ENCODE measurements around the gene HIF1AN. TPM values are rescaled to one million over a fixed set of nuclear protein-coding genes. Genes with fewer than 3 reads are reported as not detected.

HIF1AN gene
- 4.1 and 5.0 TPM in 2 replicates for total RNA-seq (2014; rRNA removed; shearing (Covaris generic))

DNA sequence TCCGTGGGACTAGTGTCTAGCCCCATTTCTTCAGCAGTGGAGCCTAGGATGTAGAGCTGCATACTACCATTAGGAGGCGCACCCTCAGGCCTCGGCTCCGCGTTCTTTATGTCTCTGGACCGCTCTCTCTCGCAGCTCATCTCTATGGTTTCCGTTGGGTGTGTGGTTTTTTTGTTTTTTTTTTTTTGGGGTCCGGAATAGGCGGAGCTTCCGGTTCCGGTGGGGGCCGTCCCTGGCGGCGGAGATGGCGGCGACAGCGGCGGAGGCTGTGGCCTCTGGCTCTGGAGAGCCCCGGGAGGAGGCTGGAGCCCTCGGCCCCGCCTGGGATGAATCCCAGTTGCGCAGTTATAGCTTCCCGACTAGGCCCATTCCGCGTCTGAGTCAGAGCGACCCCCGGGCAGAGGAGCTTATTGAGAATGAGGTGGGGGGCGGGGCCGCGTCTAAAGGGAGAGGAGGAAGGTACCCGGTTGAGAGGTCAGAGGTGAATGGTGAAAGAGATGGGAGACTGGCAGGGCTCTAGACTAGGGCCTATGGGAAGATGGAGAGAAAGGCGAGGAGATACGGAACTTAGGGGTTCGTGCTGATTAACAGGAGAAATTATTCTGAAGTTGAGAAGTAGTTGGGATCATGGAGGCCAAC is at the start of gene HIF1AN:
Gene HIF1AN, plus strand, starts transcription at position 229 of the 639 bp plus-strand sequence. Its CDS starts 16 bp downstream, at position 245.
- peak; percentile 92 for DNase-seq (ENCODE audit: low read depth)

- no peak for DNase-seq (ENCODE audit: low read depth)
Observed at GRCh38 chr10:100487529-100487928, 48.2 kb upstream of the HIF1AN start.

DNA sequence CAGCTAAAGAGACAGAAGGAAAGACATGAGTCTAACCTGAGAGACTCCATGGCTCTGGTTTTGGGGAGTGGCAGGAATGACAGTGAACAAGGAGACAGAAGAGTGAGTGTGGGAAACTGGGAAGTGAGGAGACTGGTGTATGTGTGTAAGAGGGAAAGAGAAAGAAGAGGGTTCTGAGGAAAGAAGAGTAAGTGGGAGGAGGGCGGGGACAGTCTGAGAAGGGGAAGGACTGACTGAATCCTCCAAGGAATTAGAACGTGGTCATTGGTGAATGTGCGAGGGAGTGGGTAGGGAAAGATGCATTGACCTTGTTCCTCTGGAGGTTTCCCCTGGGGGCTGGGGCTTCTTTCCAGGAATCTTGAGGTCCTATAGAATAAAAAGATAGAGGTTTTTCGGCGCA is 46.3 kb upstream of the HIF1AN start:
- no peak for DNase-seq (ENCODE audit: low read depth)

- no peak for DNase-seq (ENCODE audit: low read depth)
Observed at GRCh38 chr10:100490531-100490930, 45.2 kb upstream of the HIF1AN start.

- DNase-seq (ENCODE audit: low read depth) = no peak
Observed at GRCh38 chr10:100496567-100496966, 39.2 kb upstream of the HIF1AN start.

DNA sequence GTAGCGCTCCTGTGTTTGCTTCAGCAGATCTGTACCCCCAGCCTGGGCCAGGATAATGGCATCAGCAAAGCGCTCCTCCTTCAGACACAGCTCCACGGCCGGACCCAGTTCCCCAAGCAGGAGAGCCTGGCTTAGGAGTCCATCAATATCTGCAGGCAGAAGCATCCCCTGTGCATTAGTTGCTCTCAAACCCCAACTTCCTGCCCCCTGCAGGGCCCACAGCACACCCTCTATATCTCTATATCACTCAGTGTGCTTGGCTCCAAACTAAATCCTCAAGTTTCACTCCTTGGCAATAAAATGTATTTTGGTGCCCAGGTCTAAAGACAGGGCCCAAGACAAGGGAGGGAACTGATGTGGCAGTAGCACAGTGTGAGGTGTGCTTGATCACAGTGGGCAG is 37.7 kb upstream of the HIF1AN start:
- DNase-seq (ENCODE audit: low read depth) = no peak

- DNase-seq (ENCODE audit: low read depth) = no peak
Observed at GRCh38 chr10:100501423-100501822, 34.3 kb upstream of the HIF1AN start.

- no peak for DNase-seq (ENCODE audit: low read depth)
Observed at GRCh38 chr10:100502926-100503494, 32.7 kb upstream of the HIF1AN start.

DNA sequence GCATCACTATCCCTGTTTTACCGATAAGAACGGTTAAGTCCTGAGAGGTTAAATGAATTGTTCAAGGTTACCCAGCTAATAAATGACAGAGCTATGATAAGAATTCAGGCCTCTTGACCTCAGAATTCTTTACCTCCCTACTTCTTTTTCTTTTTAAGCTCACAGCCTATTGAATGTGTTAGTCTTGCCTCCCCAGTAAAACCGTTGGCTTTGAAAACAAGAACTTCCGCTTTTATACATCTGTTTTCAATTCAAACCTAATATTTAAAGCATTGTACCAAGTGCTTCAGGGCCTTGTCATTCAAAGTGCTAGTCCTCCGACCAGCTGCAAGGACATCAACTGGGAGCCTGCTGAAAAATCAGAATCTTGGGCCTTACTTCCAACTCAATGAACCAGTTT is 31.6 kb upstream of the HIF1AN start:
- no peak for DNase-seq (ENCODE audit: low read depth)

GRCh38 chr10:100505164-100505563 is 30.6 kb upstream of the HIF1AN start:
- no peak for DNase-seq (ENCODE audit: low read depth)

DNA sequence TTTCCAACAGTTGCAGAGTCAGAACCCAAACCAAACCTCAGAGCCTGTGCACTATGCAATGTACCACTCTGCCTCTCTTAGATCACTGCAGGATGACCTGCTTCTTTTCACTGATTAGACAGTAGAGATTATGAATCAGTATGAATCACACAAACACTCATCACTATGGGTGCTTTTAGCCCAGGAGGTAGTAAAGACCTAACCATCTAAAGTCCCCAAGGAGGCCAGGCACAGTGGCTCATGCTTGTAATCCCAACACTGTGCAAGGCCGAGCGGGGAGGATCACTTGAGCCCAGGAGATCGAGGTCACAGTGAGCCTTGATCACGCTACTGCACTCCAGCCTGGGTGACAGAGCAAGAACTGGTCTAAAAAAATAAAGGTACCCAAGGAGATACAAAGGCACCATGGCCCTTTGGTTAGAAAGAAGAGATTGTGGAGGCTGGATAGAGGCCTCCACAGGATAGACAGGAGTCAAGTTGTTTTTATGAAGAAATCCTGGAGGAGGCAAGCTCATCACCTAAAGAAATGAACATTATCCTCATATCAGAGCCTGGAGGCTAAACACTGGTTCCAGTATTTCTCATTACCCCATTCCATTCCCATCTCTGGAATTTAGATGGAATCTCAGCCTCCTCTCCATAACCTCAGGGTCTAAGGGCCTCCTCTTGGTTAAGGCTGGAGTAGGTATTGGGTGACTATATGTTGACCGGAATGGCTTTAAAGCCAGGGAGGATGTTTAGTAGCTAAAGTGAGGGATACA is 29.0 kb upstream of the HIF1AN start:
- peak; percentile 58 for DNase-seq (ENCODE audit: low read depth)

DNA sequence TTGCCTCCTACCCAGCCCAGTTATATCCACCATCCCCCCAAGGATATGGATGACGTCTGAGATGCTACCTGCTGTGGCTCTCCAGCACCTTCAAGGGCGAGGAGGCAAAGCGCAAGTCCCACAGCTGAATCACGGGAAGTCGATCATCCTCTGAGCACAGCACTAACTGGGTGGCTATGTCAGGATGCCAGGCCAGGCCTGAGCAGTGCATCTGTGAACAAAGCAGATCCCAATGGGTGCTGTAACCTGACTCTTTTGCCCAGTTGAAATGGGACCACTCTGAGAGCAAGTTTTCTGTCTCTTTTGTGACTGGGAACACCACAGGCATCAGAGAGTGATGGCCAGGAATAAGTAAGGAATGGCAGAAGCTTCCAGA is 28.4 kb upstream of the HIF1AN start:
- DNase-seq (ENCODE audit: low read depth) = no peak

DNA sequence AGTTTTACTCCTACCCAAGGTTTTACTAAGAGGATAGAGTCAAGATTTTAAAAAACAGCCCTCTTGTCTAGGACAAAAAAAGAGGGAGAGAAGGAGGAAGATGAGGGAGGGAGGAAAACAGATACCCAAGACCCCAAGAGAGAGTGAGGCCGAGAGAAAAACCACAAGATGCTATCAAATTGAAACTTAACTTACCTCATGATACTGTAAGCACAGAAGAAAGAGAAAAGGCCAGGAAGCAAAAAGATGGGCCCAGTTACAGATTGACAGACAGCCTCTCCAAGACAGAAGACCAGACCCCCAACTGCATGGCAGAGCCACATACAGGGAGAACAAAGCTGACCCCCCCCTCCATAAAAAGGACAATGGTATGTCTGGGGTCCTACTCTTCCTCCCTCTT is 27.5 kb upstream of the HIF1AN start:
- no peak for DNase-seq (ENCODE audit: low read depth)

- DNase-seq (ENCODE audit: low read depth) = peak; percentile 43
Observed at GRCh38 chr10:100508691-100509150, 27.0 kb upstream of the HIF1AN start.

- no peak for DNase-seq (ENCODE audit: low read depth)
Observed at GRCh38 chr10:100509241-100509840, 26.4 kb upstream of the HIF1AN start.

DNA sequence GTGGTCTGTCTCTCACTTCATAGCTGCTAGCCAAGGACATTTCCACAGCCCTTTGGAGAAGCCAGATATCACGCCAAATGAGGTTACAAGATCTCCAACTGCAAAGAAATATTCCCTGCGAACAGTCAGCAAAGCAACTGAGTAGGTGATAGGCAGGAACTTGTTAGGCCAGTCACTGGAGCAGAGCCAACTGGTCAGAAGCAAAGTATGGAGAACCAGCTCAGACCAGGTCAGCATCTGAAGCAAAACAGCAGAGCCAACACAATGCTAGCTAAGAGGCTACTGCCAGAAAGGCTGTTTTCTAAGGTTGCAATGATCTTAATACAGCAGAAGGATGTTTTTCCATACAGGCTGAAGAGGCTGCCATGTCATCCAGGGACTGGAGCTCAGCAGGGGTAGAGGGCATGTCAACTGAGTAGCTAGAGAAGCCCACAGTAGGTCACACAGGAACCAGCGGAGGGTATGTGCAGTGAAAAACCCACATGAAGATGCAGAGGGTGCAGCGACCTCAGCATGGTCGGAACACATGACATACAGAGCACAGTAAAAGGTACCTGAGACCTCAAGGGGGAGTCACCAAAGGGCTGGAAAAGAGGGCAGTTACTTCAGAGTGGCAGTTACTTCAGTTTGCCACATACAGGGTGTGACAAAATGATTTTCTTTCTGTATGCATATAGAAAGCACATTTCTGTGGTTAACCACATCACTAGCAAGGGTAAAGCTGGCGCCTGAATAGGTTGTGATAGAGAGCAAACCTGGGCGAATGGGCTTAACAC is 25.0 kb upstream of the HIF1AN start:
- no peak for DNase-seq (ENCODE audit: low read depth)

- DNase-seq (ENCODE audit: low read depth) = no peak
Observed at GRCh38 chr10:100515612-100516011, 20.1 kb upstream of the HIF1AN start.

DNA sequence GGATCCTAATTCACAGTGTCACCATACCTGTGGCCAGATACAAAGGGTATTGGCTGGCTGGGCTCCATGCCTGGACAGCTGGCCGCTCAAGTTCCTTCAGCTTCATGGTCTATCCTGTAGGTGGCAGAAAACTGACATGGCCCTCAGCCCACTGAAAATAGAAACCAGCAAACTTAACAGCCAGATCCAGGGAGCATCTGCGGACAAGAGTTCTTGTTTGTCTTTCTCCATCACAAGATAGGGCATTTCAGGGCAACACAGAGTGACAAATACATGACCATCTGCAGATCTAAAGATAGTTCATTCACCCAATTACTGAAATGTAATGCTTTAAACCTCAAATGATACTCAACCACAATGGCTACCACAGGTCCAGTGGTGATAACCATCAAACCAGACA is 18.9 kb upstream of the HIF1AN start:
- peak; percentile 49 for DNase-seq (ENCODE audit: low read depth)

DNA sequence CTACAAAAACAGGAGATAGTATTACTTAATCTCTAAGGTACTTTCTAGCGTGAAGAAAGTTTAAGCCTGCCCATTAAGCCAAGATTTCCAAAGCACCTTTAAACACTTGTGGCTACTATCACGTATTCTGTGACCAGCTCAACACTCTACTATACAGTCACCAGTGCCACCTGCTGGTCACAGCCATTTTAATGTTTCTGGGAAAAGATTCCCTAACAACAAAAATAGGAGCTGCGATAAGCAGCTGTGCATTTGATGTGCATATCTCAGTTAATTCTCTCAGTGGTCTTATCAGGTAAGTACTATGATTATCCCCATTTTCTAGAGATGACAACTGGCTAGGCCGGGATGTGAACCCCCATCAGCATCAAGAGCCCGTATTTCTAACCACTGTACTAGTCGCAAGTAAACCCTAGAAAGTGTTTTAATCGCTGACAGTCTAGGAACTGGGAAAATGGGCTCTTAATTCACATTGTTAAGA is 16.9 kb upstream of the HIF1AN start:
- peak; percentile 56 for DNase-seq (ENCODE audit: low read depth)

DNA sequence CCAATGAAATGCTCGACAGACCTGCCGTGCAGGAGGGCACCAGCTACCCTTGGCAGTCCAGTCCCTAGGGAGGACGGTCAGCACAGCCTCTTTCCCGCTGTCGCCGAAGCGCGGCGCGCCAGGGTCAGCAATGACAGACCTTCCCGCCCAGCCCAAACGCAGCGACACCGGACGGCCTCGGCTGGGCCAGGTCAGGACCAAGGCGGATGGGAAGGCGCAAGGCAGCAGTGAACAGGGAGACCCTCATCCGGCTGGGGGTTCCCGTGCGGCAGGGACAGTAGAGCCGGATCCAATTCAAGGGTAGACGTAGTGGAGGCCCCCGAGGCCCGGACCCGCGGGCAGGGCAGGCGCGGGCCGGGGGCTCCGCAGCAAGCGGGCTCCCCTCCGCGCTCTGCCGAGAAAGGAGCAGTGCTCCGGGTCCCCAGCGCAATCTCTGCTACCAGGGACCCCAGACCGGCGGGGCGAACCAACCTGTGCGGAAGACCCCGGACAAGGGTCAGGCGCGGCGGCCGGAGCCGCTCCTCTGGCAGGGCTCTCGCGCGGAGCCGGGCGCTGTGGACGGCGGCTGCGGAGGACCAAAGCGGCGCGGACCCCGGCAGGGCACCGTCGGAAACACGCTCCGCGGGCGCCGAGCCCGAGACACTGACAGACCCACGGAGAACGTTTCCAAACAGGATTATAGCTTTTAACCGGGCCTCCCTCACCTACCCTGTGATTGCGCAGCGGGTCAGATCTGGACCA is 16.3 kb upstream of the HIF1AN start, which contains the start of gene SEC31B:
Gene SEC31B, minus strand, starts transcription at position 551 of the 741 bp plus-strand sequence. CDS start 2,909 bp downstream, outside the sequence.
- peak; percentile 13 for DNase-seq (ENCODE audit: low read depth)

DNA sequence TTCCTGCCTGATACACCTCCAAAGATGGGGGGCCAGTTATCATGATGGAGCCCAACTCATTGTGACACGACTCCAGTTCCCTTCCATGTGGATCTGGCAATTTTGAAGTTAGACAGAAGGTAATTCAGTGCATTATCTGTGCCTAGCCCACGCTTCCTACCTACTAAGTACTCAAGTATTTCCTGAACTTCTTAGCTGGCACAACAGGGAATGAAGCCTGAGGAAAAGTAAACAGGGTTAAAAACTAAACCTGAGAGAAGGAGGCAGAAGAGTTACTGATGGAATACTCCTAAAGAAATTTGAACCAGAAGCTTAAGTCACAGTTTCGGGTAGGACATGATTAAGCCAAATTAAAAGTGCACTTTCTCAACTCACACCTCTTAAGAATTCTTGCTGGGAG is 14.9 kb upstream of the HIF1AN start:
- DNase-seq (ENCODE audit: low read depth) = no peak

Measured in RPMI7951 (cell line).